SJCRH30 (cell line): ENCODE data around the gene ZNF786. TPM values are rescaled to one million over a fixed set of nuclear protein-coding genes. Genes with fewer than 3 reads are reported as not detected.
"Not testable (repeated sequence)": the region's sequence is repeated elsewhere in the genome, so short reads cannot be mapped to it uniquely, and the experiment has no call there.

Experiments
- DNase-seq, 2 experiments: peaks; one replicate each; pipeline ENCODE4 v3.0.0-alpha.2; 2015 to 2020
- H3K27ac ChIP-seq: fragments of 250-450 bp; sonication (Bioruptor Pico); 2 replicates; pipeline ENCODE4 v1.5.1; 2020; ENCODE audit warnings: mild to moderate bottlenecking, moderate library complexity
- H3K27me3 ChIP-seq: fragments of 250-450 bp; sonication (Bioruptor Pico); 2 replicates; pipeline ENCODE4 v1.5.1; 2020; ENCODE audit warnings: mild to moderate bottlenecking, moderate library complexity
- H3K36me3 ChIP-seq: fragments of 250-450 bp; sonication (Bioruptor Pico); 2 replicates; pipeline ENCODE4 v1.5.1; 2020; ENCODE audit warnings: mild to moderate bottlenecking, moderate library complexity
- H3K4me1 ChIP-seq: fragments of 250-450 bp; sonication (Bioruptor Pico); 2 replicates; pipeline ENCODE4 v1.5.1; 2020; ENCODE audit warnings: mild to moderate bottlenecking, moderate library complexity
- H3K4me3 ChIP-seq: fragments of 250-450 bp; sonication (Bioruptor Pico); 2 replicates; pipeline ENCODE4 v1.5.1; 2020; ENCODE audit warnings: mild to moderate bottlenecking, moderate library complexity
- H3K9me3 ChIP-seq: fragments of 250-450 bp; sonication (Bioruptor Pico); replicated peaks from 2 replicates; pipeline ENCODE4 v1.5.1; 2020; ENCODE audit warnings: mild to moderate bottlenecking, moderate library complexity
- total RNA-seq: library from RNA; depleted of rRNA; stranded (reverse); fragments of >200 nt; shearing (Covaris generic); gene quantifications from 2 replicates; pipeline ENCODE4 v1.2.3, GENCODE V29; 2014; rRNA removed

The ZNF786 gene
- total RNA-seq, 1 experiment from 2014 or later, result 5.2 TPM

DNA sequence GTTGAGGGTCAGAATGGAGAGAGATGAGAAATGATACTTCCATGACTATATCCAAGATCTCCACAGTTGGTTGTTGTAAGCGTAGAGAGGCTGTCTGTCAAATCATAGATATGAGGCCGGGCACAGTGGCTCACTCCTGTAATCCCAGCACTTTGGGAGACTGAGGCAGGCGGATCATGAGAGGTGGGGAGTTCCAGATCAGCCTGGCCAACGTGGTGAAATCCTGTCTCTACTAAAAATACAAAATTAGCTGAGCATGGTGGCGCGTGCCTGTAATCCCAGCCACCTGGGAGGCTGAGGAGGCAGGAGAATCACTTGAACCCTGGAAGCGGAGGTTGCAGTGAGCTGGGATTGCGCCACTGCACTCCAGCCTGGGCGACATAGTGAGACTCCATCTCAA is 60.1 kb downstream of the ZNF786 start:
- not testable (repeated sequence) for H3K4me1 ChIP-seq, DNase-seq, H3K9me3 ChIP-seq, H3K27me3 ChIP-seq, H3K36me3 ChIP-seq, H3K27ac ChIP-seq, H3K4me3 ChIP-seq

DNA sequence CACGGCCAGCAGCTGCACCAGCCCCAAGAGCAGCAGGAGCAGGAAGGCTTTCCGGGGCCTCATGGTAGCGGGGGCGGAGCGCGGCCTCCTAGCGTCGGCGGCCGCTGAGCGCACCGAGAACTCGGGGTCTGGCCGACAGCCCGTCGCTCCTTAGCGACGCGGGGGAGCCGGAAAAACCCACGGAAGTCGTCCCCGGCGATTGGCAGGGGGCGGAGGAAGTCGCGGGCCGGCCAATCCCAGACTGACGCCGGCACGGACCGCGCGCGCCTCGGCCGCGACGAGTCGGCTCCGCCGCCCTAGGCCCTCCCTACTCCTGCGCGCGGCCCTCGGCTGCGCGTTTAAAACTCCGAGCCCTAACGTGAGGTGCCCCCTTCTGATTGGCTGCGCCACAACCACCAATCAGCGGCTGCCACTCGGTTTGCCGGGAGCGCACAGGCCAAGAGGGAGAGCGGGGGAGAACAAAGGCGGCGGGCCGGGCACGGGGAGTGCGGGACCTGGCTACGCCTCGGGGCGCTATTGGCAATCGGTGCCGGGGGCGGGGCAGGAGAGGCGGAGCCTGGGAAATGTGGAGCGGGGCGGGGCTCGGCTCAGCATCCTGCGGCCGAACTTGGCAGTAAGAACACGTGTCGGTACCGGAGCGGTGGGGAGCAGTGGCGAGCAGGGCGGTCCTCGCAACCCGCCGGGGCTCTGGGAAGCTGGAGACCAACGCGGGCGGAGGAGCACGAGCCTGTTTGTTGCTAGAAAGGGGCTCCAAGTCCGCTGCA is 62.0 kb downstream of the ZNF786 start, which contains the start of gene PDIA4:
PDIA4 (minus strand) TSS at position 160 of the 764 bp plus-strand sequence; CDS start at position 63, 97 bp downstream.
- H3K36me3 ChIP-seq, result no peaks in the 10 kb centered on the region
- no peaks in the 10 kb centered on the region for H3K4me1 ChIP-seq
- peak within 1 kb of the TSS; percentile 85 for H3K4me3 ChIP-seq
- H3K9me3 ChIP-seq, result no peaks in the 10 kb centered on the region
- peak within 1 kb of the TSS; percentile 63 for H3K27ac ChIP-seq
- peak; percentile 99 to 100 for DNase-seq
- no peaks in the 10 kb centered on the region for H3K27me3 ChIP-seq

DNA sequence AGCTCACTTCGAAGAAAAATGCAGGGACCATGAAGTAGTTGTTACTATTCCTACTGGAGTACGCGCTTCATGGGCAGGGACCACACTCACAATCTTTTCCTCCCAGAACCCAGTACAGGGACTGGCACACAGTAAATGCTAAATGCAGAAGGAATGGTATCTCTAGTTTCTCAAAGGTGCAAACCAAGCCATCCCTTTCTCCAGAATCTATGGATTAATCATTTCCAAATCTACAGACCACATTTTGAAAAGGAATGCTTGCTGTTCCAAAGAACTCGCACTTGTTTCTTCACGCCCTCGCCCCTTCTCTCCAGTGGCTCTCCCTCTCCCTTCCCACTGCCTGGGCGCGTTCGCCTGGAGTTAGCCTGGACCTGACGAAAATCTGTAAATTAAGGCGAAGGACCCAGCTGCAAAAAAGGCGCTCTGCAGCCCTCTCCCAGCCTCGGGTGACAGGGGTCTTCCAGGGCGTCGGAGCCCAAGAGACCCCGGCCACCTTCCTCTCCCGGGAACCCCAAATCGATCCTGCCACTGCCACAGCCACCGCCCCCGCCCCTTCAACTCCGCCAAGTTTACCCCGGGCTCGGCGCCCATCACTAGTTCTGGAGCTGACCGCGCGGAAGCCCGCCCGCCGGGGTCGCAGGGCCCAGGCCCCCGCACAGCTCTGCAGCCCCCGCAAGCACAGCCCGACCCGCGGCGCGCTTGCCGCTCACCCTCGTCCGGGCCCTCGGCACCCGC is 62.7 kb downstream of the ZNF786 start:
- no peaks in the 10 kb centered on the region for H3K9me3 ChIP-seq
- no peaks in the 10 kb centered on the region for H3K36me3 ChIP-seq
- H3K4me3 ChIP-seq, result peak overlapping the region; percentile 85
- no peaks in the 10 kb centered on the region for H3K4me1 ChIP-seq
- peak in 1 of 2 experiments; percentile 41 for DNase-seq
- peak overlapping the region; percentile 63 for H3K27ac ChIP-seq
- H3K27me3 ChIP-seq, result no peaks in the 10 kb centered on the region

DNA sequence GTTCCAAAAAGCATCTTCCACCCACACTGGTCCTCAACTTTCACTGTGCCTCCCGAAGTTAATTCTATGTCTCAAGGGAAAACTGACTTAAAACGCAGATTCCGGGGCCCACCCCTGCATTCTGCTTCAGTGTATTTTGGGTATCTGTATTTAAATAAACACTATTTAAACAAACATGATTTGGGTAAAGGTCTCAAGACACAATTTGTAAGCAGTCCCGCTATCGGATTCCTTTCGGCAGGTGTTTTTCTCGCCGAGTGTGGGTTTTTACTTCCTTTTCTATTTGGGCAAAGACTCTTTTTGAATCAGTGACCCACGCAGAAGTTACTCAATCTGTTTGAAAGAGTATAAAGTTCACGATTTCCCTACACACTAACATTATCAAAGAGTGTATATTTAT is 63.5 kb downstream of the ZNF786 start:
- Histone ChIP-seq H3K4me3 (peak overlapping the region; percentile 85), H3K27me3 (no peaks in the 10 kb centered on the region), H3K9me3 (no peaks in the 10 kb centered on the region), H3K4me1 (no peaks in the 10 kb centered on the region), H3K27ac (no peak overlapping the region), H3K36me3 (no peaks in the 10 kb centered on the region)
- no peak for DNase-seq

DNA sequence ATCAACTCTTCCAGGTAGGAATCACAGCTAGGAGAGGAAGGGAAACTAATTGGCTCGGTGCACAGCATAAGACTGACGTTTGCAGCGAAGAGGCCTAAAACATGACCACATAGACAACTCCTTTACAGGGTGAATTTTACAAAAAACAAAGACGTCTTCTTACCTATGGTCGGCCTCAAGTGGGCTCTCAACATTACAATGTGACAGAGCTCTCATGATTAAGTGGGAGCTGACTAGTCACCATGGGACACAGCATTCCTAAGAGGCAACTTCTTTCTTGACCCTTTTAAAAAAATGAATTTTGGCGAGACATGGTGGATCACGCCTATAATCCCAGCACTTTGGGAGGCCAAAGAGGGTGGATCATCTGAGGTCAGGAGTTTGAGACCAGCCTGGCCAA is 66.9 kb downstream of the ZNF786 start:
- Histone ChIP-seq H3K27ac (no peak overlapping the region), H3K27me3 (no peaks in the 10 kb centered on the region), H3K36me3 (peaks cover 22% of the 10 kb centered on the region), H3K4me1 (no peaks in the 10 kb centered on the region), H3K4me3 (no peak overlapping the region), H3K9me3 (no peaks in the 10 kb centered on the region)
- no peak for DNase-seq

DNA sequence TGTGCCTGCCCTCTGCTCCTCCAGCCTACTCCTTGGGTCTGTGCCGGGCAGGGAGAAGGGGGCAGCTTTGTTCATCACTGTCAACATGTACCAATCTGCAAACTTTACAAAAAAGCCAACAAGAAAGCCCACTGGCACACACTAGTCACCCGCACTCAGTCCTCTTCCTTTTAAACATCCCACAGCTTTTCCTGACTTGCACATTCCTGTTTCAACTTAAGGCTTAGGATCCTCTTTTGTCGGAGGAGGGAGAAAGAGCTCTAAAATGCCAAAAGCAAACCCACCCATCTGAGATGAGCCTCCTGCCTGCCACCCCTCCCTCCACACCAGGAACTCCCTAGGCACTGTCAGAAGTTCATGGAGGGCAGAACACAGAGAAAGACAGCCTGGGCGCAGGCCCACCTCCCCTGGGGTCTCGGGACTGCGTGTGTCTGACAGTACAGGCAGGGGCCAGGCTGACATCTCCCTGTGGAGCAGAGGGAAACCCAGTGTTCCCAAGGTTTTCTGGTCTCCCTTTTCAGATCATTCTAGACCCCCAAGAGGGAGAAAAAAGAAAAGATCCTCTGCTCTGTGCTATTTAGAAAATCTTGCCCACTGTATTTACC is 67.7 kb downstream of the ZNF786 start:
- H3K4me3 ChIP-seq, result no peak overlapping the region
- H3K36me3 ChIP-seq, result peaks cover 24% of the 10 kb centered on the region
- no peak for DNase-seq
- H3K27me3 ChIP-seq, result no peaks in the 10 kb centered on the region
- no peaks in the 10 kb centered on the region for H3K9me3 ChIP-seq
- no peak overlapping the region for H3K27ac ChIP-seq
- H3K4me1 ChIP-seq, result no peaks in the 10 kb centered on the region; the same call in 1 of the 2 replicates

DNA sequence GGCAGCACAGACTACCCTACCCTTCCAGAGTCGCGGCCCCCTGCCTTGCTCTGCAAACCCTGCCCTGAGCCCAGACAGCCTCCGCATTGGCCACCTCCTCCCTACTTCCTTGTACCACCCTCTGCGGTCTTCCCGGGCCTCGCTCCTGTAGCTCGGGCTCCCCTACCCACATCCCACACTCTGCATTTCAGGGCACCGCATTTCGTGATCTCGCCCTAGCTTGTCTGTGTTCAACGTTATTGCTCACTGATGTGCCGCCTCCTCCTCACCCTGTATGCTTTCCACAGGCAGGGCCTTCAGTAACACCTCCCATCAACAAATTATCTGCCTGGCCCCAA is 68.8 kb downstream of the ZNF786 start:
- no peaks in the 10 kb centered on the region; the same call in 1 of the 2 replicates for H3K4me1 ChIP-seq
- peaks cover 31% of the 10 kb centered on the region for H3K36me3 ChIP-seq
- H3K27ac ChIP-seq, result no peak overlapping the region
- H3K27me3 ChIP-seq, result no peaks in the 10 kb centered on the region
- no peak for DNase-seq
- no peak overlapping the region for H3K4me3 ChIP-seq
- H3K9me3 ChIP-seq, result no peaks in the 10 kb centered on the region

DNA sequence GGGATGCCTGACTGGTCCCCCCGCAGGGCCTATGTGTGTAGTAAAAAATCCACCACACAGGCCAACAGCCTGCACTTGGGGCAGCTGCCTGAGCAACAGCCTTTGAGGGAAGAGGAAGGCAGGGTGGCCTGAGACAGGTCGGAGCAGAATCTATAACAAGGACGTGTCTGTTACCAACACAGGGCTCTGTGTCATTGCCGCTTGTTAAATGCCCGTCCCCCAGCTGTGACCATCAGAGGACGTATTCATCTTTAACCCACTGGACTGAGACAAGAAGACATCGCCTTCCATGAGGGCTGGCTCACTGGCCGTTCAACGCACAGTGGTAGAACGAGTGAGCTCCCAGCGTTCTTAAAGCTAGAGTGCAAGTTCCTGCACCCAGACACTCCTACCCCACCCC is 70.0 kb downstream of the ZNF786 start:
- no peak overlapping the region for H3K4me3 ChIP-seq
- no peak overlapping the region for H3K27ac ChIP-seq
- H3K27me3 ChIP-seq, result no peaks in the 10 kb centered on the region
- DNase-seq, result no peak
- no peaks in the 10 kb centered on the region; the same call in 1 of the 2 replicates for H3K4me1 ChIP-seq
- H3K36me3 ChIP-seq, result peaks cover 41% of the 10 kb centered on the region
- H3K9me3 ChIP-seq, result no peaks in the 10 kb centered on the region

Other genes with a start within 250 kb of the ZNF786 start
- gene EZH2, start 206.4 kb downstream of the ZNF786 start, total RNA-seq, result 64.8 and 75.7 TPM in 2 replicates
- 222 and 224 TPM in 2 replicates for gene PDIA4, start 62.2 kb downstream of the ZNF786 start, total RNA-seq
- 0.57 and 0.89 TPM in 2 replicates for gene ZNF425, start 35.6 kb upstream of the ZNF786 start, total RNA-seq
- gene ZNF398, start 56.7 kb upstream of the ZNF786 start, total RNA-seq, result 16.4 and 18.5 TPM in 2 replicates
- gene ZNF282, start 104.8 kb upstream of the ZNF786 start, total RNA-seq, result 21.0 and 27.5 TPM in 2 replicates
- gene ZNF212, start 148.9 kb upstream of the ZNF786 start, total RNA-seq, result 10.0 and 11.5 TPM in 2 replicates
- gene ZNF783, start 171.5 kb upstream of the ZNF786 start, total RNA-seq, result 10.8 and 11.9 TPM in 2 replicates